Glutamatergic neuron (in vitro differentiated cells): ENCODE measurements around the gene ADGRF1. TPM values are rescaled to one million over a fixed set of nuclear protein-coding genes. Genes with fewer than 3 reads are reported as not detected.
"Not testable (repeated sequence)": the region's sequence is repeated elsewhere in the genome, so short reads cannot be mapped to it uniquely, and the experiment has no call there.

ENCODE experiments used
- DNase-seq: peaks from one replicate; pipeline ENCODE4 v3.0.0; 2022
- H3K27ac Mint-ChIP-seq: one replicate; pipeline ENCODE4 v1.8.0; 2020; ENCODE audit warnings: mild to moderate bottlenecking, mixed read lengths, inconsistent platforms; ENCODE audit not compliant: unreplicated experiment
- H3K27me3 Mint-ChIP-seq: one replicate; pipeline ENCODE4 v1.8.0; 2020; ENCODE audit warnings: mild to moderate bottlenecking, moderate library complexity, mixed read lengths, inconsistent platforms; ENCODE audit not compliant: unreplicated experiment
- H3K36me3 Mint-ChIP-seq: one replicate; pipeline ENCODE4 v1.8.0; 2020; ENCODE audit warnings: mild to moderate bottlenecking, mixed read lengths, inconsistent platforms; ENCODE audit not compliant: unreplicated experiment
- H3K4me1 Mint-ChIP-seq: one replicate; pipeline ENCODE4 v1.8.0; 2020; ENCODE audit warnings: mild to moderate bottlenecking, low read depth, mixed read lengths, inconsistent platforms; ENCODE audit not compliant: unreplicated experiment
- H3K4me3 Mint-ChIP-seq: one replicate; pipeline ENCODE4 v1.8.0; 2020; ENCODE audit warnings: mild to moderate bottlenecking, mixed read lengths, inconsistent platforms; ENCODE audit not compliant: unreplicated experiment
- H3K9me3 Mint-ChIP-seq: one replicate; pipeline ENCODE4 v1.8.0; 2020; ENCODE audit warnings: mild to moderate bottlenecking, moderate library complexity, mixed read lengths, inconsistent platforms; ENCODE audit not compliant: unreplicated experiment
- CTCF ChIP-seq: fragments of 200-600 bp; sonication (generic); IDR thresholded peaks from one replicate; pipeline ENCODE4 v1.5.0; 2021; ENCODE audit not compliant: partially characterized antibody, unreplicated experiment
- long read RNA-seq: library from polyadenylated mRNA; unstranded; transcript quantifications from one replicate; pipeline ENCODE4 v2.0.0, GENCODE V29; 2020; ENCODE audit not compliant: unreplicated experiment
- total RNA-seq: library from RNA; stranded (reverse); fragmentation: NEBNext Ultra II Directional; extraction: Animal tissue kit (Norgen Biotek cat#: 25700); gene quantifications from one replicate; pipeline ENCODE4 v1.2.1, GENCODE V29; 2021; ENCODE audit not compliant: unreplicated experiment

ADGRF1 gene
- not detected for total RNA-seq
- long read RNA-seq, result 0 reads

- H3K4me3 Mint-ChIP-seq, result no peak within 1 kb of the TSS
- H3K4me1 Mint-ChIP-seq, result no peaks in the 10 kb centered on the region
- no peak for TF ChIP-seq CTCF
- H3K27me3 Mint-ChIP-seq, result no peaks in the 10 kb centered on the region
- no peaks in the 10 kb centered on the region for H3K36me3 Mint-ChIP-seq
- no peak within 1 kb of the TSS for H3K27ac Mint-ChIP-seq
- no peak for DNase-seq
- H3K9me3 Mint-ChIP-seq, result no peaks in the 10 kb centered on the region
Measured at GRCh38 chr6:47042275-47042791, at the start of gene ADGRF1. Gene ADGRF1 (minus strand): TSS chr6:47042332. CDS start chr6:47029061, 13,271 bp downstream.

- H3K27me3 Mint-ChIP-seq, result peaks cover 2% of the 10 kb centered on the region
- TF ChIP-seq CTCF, result no peak
- no peaks in the 10 kb centered on the region for H3K36me3 Mint-ChIP-seq
- no peaks in the 10 kb centered on the region for H3K4me1 Mint-ChIP-seq
- no peak overlapping the region for H3K27ac Mint-ChIP-seq
- peaks cover 2% of the 10 kb centered on the region for H3K9me3 Mint-ChIP-seq
- DNase-seq, result no peak
- H3K4me3 Mint-ChIP-seq, result no peak overlapping the region
Measured at GRCh38 chr6:47090881-47091280, 48.7 kb upstream of the ADGRF1 start.

- H3K9me3 Mint-ChIP-seq, H3K4me3 Mint-ChIP-seq, H3K36me3 Mint-ChIP-seq, DNase-seq, H3K27ac Mint-ChIP-seq, H3K27me3 Mint-ChIP-seq, H3K4me1 Mint-ChIP-seq: not testable (repeated sequence)
Measured at GRCh38 chr6:47089473-47089872, 47.3 kb upstream of the ADGRF1 start.

- no peak overlapping the region for H3K27ac Mint-ChIP-seq
- TF ChIP-seq CTCF, result no peak
Measured at GRCh38 chr6:47086051-47086770, 44.1 kb upstream of the ADGRF1 start.

GRCh38 chr6:47084610-47085009 is 42.5 kb upstream of the ADGRF1 start:
- no peak for DNase-seq
- peaks cover 4% of the 10 kb centered on the region for H3K27me3 Mint-ChIP-seq
- no peak overlapping the region for H3K4me3 Mint-ChIP-seq
- H3K4me1 Mint-ChIP-seq, result no peaks in the 10 kb centered on the region
- H3K36me3 Mint-ChIP-seq, result no peaks in the 10 kb centered on the region
- TF ChIP-seq CTCF, result no peak
- H3K27ac Mint-ChIP-seq, result no peak overlapping the region
- peaks cover 2% of the 10 kb centered on the region for H3K9me3 Mint-ChIP-seq

More at GRCh38 chr6:47086051-47086770, 44.1 kb upstream of the ADGRF1 start:
- H3K4me3 Mint-ChIP-seq, result no peak overlapping the region
- no peak for DNase-seq
- H3K9me3 Mint-ChIP-seq, result peaks cover 2% of the 10 kb centered on the region
- peaks cover 4% of the 10 kb centered on the region for H3K27me3 Mint-ChIP-seq
- H3K36me3 Mint-ChIP-seq, result no peaks in the 10 kb centered on the region
- no peaks in the 10 kb centered on the region for H3K4me1 Mint-ChIP-seq
